Activated CD8-positive, alpha-beta T cell treated with anti-CD3 and anti-CD28 coated beads for 36 hours (primary cell): ENCODE measurements around the gene CRYBG3. TPM values are rescaled to one million over a fixed set of nuclear protein-coding genes. Genes with fewer than 3 reads are reported as not detected.

ENCODE experiments used
- ATAC-seq: fragments of 200-7000 bp; cut with Tn5 transposase; one replicate; pipeline ENCODE4 v1.10.0; 2021; ENCODE audit warnings: mild to moderate bottlenecking, moderate library complexity
- CTCF ChIA-PET: fragments of 350-600 bp; sonication (Branson Sonifier 250); formaldehyde crosslinking; loops from one replicate; lab custom pipeline; 2021; ENCODE audit warnings: antibody characterized with exemption; lab: Charles Lee
- POLR2A ChIA-PET: fragments of 350-600 bp; sonication (Branson Sonifier 250); formaldehyde crosslinking; loops from one replicate; lab custom pipeline; 2021; ENCODE audit warnings: antibody characterized with exemption; lab: Charles Lee
- DNase-seq: peaks from one replicate; pipeline ENCODE4 v3.0.0-alpha.2; 2020
- H3K27ac Mint-ChIP-seq: one replicate; pipeline ENCODE4 v1.8.0; 2021; ENCODE audit warnings: mild to moderate bottlenecking, mixed read lengths
- H3K27me3 Mint-ChIP-seq: one replicate; pipeline ENCODE4 v1.8.0; 2021; ENCODE audit warnings: mixed read lengths
- H3K36me3 Mint-ChIP-seq: one replicate; pipeline ENCODE4 v1.8.0; 2021; ENCODE audit warnings: low read depth, mixed read lengths
- H3K4me1 Mint-ChIP-seq: one replicate; pipeline ENCODE4 v1.8.0; 2021; ENCODE audit warnings: low read depth, mixed read lengths
- H3K4me3 Mint-ChIP-seq: one replicate; pipeline ENCODE4 v1.8.0; 2021; ENCODE audit warnings: mild to moderate bottlenecking, moderate library complexity, mixed read lengths
- H3K9me3 Mint-ChIP-seq: one replicate; pipeline ENCODE4 v1.8.0; 2021; ENCODE audit warnings: mixed read lengths
- CTCF ChIP-seq: fragments of 200-600 bp; IDR thresholded peaks from one replicate; pipeline ENCODE4 v1.8.0; 2022; ENCODE audit warnings: antibody characterized with exemption, mild to moderate bottlenecking
- intact Hi-C: fragments of 100-400 bp; cut with micrococcal nuclease; formaldehyde crosslinking; loops from one replicate; pipeline ENCODE4 v1.10.0; 2022
- total RNA-seq, 2 experiments: library from RNA; stranded (reverse); gene quantifications; one replicate each; pipeline ENCODE4 v1.2.3, GENCODE V29; 2021

The CRYBG3 gene
- total RNA-seq, 2 experiments from 2014 or later, result 4.3 to 4.9 TPM

GRCh38 chr3:97968376-97968775, 146.6 kb downstream of the CRYBG3 start:
- Mint-ChIP-seq H3K4me3 (no peak overlapping the region), H3K4me1 (peaks cover 72% of the 10 kb centered on the region), H3K36me3 (peaks cover 44% of the 10 kb centered on the region), H3K27me3 (no peaks in the 10 kb centered on the region), H3K27ac (no peak overlapping the region), H3K9me3 (no peaks in the 10 kb centered on the region)
- intact Hi-C loops, result no loop called here
- ChIA-PET POLR2A (interaction anchor here (1.2 to 1.6 kb wide), 3 partner anchors 17 to 146 kb away, joined by 4 to 5 read pairs (median 4); partner anchors contain the start of gene CRYBG3), CTCF (interaction anchor here (0.7 to 5.8 kb wide), 8 partner anchors 10 to 174 kb away, joined by 3 to 44 read pairs (median 4); partner anchors contain the start of gene CRYBG3)
- no peak for TF ChIP-seq CTCF
- ATAC-seq, result peak; percentile 22
- peak; percentile 38 for DNase-seq

DNA sequence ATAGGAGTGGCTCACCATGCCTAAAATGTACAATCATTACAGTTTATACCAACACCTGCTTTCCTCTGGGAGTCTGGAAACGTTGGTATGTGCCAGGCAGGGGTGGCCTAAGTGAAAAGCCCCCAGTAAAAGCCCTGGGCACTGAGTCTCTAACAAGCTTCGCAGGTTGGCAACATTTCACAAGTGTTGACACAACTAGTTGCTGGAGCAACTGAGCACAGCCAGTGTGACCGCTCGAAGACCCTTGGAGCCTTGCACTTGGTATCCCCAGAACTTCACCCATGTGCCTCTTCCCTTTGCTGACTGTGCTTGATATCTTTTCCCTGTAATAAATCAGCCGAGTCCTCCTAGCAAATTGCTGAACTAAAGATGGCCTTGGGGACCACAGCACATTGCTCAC, 147.7 kb downstream of the CRYBG3 start:
- peaks cover 65% of the 10 kb centered on the region for H3K4me1 Mint-ChIP-seq
- CTCF ChIA-PET, result interaction anchor here (0.8 to 5.8 kb wide), 6 partner anchors 9 to 175 kb away, joined by 3 to 44 read pairs (median 4); partner anchors contain the start of gene CRYBG3
- POLR2A ChIA-PET, result interaction anchor here (0.9 to 1.6 kb wide), 2 partner anchors 32 to 56 kb away, joined by 3 to 4 read pairs; no protein-coding TSS in a partner anchor

GRCh38 chr3:97970156-97970555, 148.3 kb downstream of the CRYBG3 start:
- TF ChIP-seq CTCF, result no peak
- Mint-ChIP-seq H3K4me3 (peak overlapping the region; percentile 89), H3K27ac (peak overlapping the region; percentile 96), H3K27me3 (no peaks in the 10 kb centered on the region), H3K9me3 (no peaks in the 10 kb centered on the region), H3K36me3 (peaks cover 32% of the 10 kb centered on the region), H3K4me1 (peaks cover 63% of the 10 kb centered on the region)
- CTCF ChIA-PET, result interaction anchor here (1.1 to 5.8 kb wide), 4 partner anchors 11 to 149 kb away, joined by 3 to 44 read pairs (median 8); partner anchors contain the start of gene CRYBG3
- DNase-seq (no peak), ATAC-seq (no peak)
- POLR2A ChIA-PET, result no interaction called here
- intact Hi-C loops, result loop anchor here (5.0 kb wide), 1 partner anchor 52 kb away; no protein-coding TSS in a partner anchor

More for the DNA sequence above, 147.7 kb downstream of the CRYBG3 start:
- Mint-ChIP-seq H3K4me3 (peak overlapping the region; percentile 89), H3K27me3 (no peaks in the 10 kb centered on the region), H3K9me3 (no peaks in the 10 kb centered on the region), H3K36me3 (peaks cover 36% of the 10 kb centered on the region), H3K27ac (no peak overlapping the region)
- no peak for ATAC-seq
- no peak for DNase-seq
- TF ChIP-seq CTCF, result no peak
- intact Hi-C loops, result no loop called here

DNA sequence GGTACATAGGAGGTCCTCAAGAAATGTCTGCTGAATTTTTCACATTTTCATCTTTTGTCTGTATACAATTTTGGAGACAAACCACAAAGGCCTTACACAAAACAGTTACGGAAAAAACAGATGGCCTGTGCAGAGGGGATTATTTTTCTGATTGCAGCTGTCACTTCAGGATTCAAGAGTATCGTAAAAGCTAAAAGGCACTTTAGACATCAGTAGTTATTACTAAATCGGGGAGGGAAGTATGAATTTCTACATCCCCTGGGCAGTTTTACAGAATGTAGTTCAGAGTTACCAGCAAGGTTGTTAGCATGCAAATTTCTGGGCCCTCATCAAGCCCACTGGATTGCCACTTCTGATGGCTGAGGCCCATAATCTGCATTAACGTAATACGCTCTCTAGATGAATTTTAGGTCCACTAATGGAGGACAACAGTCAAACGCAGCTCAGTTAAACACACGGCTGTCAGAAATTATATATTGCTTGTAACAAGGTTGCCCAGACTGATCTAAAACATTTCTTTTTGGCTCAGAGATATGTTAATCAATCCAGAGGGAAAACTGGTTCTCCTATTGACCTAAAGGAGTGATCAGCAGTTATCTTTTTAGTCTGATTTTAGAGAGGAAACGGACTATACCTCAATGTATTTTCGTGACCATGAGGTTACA, 149.3 kb downstream of the CRYBG3 start:
- ChIA-PET CTCF (interaction anchor here (0.8 to 5.8 kb wide), 8 partner anchors 10 to 155 kb away, joined by 3 to 44 read pairs (median 4); partner anchors contain the start of gene CRYBG3), POLR2A (interaction anchor here (0.9 to 1.2 kb wide), 2 partner anchors 17 to 150 kb away, joined by 3 to 5 read pairs; partner anchors contain the start of gene CRYBG3)
- H3K36me3 Mint-ChIP-seq, result peaks cover 24% of the 10 kb centered on the region
- TF ChIP-seq CTCF, result no peak
- H3K27me3 Mint-ChIP-seq, result no peaks in the 10 kb centered on the region
- no peak for DNase-seq
- peak overlapping the region; percentile 96 for H3K27ac Mint-ChIP-seq
- intact Hi-C loops, result loop anchor here (5.0 kb wide), 1 partner anchor 51 kb away; no protein-coding TSS in a partner anchor
- peaks cover 58% of the 10 kb centered on the region for H3K4me1 Mint-ChIP-seq
- H3K9me3 Mint-ChIP-seq, result no peaks in the 10 kb centered on the region
- H3K4me3 Mint-ChIP-seq, result peak overlapping the region; percentile 89
- ATAC-seq, result no peak
